Left renal cortex interstitium (tissue), 4 donors: ENCODE data around the gene WARS2. TPM values are rescaled to one million over a fixed set of nuclear protein-coding genes. Genes with fewer than 3 reads are reported as not detected.
"Not testable (repeated sequence)": the region's sequence is repeated elsewhere in the genome, so short reads cannot be mapped to it uniquely, and the experiment has no call there.

Experiments used
- DNase-seq, 4 donors: peaks; one replicate each; pipeline ENCODE4 v3.0.0-alpha.2; 2013; ENCODE audit warnings: low read depth in 4 of 4, low spot score in 2 of 4, missing footprints in 1 of 4
- polyA plus RNA-seq, 4 donors: library from polyadenylated mRNA; unstranded; fragments of 120-200 nt; gene quantifications; one replicate each; pipeline ENCODE4 v1.2.1, GENCODE V29; 2013; ENCODE audit not compliant: insufficient read length in 4 of 4

WARS2 gene
- polyA plus RNA-seq, 4 donors, result 18.0 to 24.8 (median 19.7) TPM

DNA sequence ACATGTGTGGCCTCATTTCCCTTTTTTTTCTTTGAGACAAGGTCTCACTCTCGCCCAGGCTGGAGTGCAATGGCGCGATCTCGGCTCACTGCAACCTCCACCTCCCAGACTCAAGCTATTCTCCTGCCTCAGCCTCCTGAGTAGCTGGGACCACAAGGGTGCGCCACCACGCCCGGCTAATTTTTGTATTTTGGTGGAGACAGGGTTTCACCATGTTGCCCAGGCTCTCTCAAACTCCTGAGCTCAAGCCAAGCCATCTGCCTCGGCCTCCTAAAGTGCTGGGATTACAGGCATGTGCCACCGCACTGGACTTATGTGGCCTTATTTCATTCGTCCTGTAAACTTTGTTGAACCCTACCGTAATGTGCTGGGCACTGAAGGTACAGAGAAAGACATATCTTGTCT is 569 bp upstream of the WARS2 start:
- no peak for DNase-seq

DNA sequence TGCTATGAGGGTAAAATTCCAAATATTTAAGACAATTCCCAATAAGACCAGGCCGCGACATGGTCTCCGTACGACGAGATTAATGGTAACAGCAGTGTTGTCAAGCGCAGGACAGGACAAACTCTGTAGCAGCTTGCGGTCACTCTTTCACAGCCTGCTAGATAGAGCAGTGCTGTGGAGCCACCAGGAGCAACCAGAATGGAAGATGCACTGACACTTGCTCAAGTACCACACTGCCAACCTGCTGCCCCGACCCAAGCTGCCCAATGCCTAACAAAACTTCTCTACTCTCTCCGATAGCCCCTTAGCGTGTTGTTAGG is 636 bp downstream of the WARS2 start:
- peak in 1 of 4 donors; percentile 58 for DNase-seq

GRCh38 chr1:119139403-119139802 is 1.1 kb downstream of the WARS2 start:
- no peak for DNase-seq

- DNase-seq, result no peak
These were observed 4.1 kb downstream of the WARS2 start for GRCh38 chr1:119136401-119136800.

GRCh38 chr1:119133987-119134386 is 6.5 kb downstream of the WARS2 start:
- no peak for DNase-seq

DNA sequence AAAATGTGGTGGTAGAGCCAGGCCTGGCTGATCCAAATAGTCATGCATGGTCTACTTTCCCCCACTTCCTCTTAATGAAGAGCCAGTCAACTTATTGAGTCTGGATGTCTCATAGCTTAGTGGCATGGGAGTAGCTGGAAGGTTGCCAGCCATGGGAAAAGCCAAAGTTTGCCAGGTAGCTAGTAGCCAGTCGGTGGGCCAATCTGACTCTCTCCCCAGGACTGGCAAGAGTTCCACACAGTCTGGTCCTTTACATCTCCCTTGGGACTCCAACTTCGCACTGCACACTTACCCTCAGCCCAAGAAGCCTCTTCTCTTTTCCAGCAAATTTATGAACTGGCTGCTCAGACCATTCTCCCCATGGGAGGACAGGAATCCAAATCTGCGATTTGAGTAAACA is 8.3 kb downstream of the WARS2 start:
- DNase-seq, result no peak

DNA sequence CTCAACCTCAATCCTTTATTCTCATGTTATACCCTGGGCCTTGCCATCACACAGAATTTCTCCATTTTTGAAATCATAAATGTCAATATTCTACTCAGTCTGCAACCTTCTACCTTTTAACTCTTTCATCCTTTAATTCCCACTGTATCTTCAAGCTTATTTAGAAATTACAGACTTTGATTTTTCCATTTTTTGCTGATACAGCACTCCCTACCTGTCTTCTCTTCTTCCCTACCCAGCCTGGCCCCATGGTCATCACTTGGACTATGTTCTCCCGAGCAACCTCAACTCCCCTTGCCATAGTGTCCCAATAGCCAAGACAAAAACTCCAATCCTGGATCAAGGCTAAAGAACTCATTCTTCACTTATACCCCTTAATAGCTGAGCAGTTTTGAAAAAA is 14.6 kb downstream of the WARS2 start:
- DNase-seq, result no peak

GRCh38 chr1:119124764-119125163 is 15.7 kb downstream of the WARS2 start:
- no peak for DNase-seq

DNA sequence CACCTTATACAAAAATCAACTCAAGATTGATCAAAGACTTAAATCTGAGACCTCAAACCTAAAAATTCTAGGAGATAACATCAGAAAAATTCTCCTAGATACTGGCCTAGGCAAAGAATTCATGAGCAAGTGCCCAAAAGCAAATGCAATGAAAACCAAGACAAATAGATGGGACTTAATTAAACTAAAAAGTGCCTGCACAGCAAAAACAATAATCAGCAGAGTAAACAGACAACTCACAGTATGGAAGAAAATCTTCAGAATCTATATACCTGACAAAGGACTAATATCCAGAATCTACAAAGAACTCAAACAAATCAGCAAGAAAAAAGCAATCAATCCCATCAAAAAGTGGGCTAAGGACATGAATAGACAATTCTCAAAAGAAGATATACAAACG is 18.6 kb downstream of the WARS2 start:
- DNase-seq, result not testable (repeated sequence)

DNA sequence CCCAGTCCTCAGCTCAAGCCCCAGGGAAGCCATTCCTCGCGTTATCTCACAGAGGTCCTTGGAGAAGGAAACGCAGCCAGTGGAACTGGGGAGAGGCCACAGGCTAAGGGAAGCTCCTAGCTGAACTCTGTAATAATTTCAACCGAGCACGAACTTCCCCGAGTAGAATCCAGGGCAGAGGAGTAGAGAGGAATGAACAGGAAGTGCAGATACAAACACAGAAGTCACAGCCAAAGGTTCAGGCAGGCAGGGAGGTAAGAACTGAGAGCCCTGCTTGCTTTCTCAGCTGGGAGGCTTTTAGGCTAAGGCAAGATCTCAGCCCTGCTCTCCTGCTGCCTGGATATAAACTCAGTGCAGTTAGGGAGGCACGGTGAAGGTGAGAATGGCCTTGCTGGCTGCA is 23.7 kb downstream of the WARS2 start:
- DNase-seq, result no peak

DNA sequence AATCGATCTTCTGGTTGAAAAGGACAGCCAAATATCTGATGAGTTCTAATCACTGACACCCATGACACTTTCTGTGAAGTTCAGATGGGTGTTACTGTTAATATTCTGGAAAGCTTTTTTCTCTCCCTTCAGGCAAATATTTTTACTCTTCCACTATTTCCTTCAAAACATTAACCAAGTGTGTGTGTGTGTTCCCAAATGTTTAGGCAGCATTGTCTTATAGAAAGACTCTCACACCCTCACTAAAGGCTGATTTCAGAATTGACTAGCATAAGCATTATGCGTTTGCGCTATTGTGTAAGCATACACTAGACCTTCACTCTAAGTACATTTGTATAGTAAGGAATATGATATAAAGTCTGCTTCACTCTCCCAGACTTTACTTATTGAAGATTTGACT is 24.7 kb downstream of the WARS2 start:
- no peak for DNase-seq

DNA sequence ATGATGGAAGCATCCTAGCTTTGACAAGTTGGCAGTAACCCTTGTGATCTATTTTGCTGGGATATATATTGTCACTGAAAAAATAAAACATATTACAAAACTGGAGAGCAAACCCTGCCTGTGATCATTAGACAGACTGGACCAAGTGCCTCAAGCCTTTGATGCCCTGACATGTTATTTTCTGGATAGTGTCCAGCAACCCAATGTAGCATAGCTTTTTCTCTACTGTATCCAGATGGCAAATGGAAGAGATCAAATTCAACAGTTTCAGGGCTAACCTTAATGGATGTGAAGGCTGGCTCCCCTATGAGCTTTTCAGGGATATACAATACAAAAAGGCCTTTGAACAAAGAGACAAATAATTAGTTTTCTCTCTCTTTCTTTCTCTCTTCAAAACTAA is 25.1 kb downstream of the WARS2 start:
- DNase-seq, result no peak

DNA sequence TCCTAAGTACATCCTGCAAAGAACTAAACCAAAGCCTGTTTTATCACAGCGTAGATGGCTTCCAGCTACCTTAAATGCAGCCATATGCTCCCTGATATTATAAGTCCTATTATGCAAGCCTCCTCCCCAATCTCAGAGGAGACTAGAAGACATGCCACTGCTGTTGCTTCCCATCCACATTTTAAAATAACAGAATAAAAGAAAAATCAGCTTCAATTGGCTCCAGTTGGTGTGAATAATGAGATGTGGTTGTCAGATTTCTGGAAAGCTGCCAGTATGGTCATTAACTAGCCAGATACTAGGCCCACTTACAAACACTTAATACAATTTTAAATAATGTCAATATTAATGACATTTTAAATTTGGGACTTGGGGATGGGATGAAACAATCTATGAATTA is 25.7 kb downstream of the WARS2 start:
- no peak for DNase-seq

DNA sequence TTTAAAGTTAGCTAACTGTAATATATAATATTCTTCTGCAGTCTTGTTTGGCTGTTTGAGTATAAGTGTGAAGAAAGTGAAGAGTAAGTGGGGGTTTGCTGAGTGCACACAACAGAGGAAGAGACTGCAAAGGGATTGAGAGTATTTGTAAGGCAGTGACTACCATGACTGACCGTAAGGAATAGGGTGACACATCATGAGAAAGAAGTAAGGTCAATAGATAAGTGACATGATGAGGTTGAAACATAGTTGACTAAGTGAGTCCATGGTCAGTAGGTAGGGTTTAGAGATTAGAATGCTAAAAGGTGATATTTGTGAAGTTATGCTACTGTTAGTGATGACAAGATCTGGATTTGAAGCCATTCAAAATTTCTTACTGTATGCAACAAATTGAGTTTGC is 27.7 kb downstream of the WARS2 start:
- no peak for DNase-seq

- DNase-seq, result no peak
These were observed 28.2 kb downstream of the WARS2 start for GRCh38 chr1:119112244-119112643.

DNA sequence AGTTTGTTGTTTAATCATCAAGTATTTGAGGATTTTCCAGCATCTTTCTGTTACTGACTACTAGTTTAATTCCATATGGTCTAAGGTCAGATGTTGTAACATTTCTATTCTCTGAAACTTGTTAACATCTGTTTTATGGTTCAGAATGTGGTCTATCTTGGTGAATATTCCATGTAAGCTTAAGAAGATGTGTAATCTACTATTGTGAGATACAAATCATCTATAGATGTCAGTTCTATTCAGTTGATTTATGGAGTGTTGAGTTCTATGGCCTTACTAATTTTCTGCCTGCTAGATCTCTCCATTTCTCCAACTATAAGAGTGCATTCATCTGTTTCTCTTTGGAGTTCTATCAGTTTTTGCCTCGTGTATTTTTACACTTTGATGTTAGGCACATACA is 31.5 kb downstream of the WARS2 start:
- DNase-seq, result no peak

DNA sequence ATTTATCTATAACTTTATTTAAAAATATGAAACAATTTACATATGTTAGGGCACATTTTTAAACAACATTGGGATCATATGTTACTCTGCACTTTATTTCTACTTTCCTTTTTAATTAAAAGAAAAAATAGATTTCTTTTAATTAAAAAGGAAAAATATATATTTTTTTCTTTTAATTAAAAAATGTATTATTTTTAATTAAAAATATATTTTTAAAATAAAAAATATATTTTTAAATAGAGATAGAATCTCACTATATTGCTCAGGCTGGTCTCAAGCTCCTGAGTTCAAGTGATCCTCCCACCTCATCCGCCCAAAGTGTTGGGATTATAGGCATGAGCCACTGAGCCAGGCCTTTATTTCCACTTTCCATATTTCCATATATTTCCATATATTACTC is 36.7 kb downstream of the WARS2 start:
- no peak for DNase-seq

DNA sequence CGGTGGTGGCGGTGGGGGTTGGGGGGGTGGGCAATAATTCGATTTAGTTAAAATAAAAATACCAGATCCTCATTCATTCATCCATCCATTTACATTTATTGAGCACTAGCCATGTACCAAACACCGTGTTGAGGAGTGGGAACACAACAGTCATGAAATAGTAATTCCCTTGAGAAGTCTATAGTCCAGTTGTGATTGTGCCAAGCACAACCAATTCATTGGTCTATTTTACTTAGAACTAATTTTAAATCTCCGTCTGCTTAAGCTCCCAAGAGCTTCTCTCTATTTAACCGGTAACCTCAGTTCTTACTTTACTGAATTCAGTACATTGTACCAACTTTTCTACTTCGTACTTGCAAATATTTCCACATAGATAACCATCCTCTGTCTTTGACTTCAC is 38.4 kb downstream of the WARS2 start:
- DNase-seq, result no peak

- no peak for DNase-seq
These were observed 38.9 kb downstream of the WARS2 start for GRCh38 chr1:119101563-119101962.

DNA sequence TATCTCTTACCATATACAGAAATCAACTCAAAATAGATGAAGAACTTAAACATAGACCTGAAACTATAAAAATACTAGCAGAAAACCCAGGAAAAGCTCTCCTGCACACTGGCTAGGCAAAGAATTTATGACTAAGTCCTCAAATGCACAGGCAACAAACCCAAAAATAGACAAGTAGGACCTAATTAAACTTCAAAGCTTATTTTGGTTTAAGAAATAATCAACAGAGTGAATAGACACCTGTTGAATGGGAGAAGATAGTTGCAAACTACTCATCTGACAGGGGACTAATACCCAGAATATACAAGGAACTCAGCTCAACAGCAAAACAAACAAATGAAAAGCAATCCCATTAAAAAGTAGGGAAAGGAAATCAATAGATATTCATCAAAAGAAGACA is 40.7 kb downstream of the WARS2 start:
- no peak for DNase-seq

DNA sequence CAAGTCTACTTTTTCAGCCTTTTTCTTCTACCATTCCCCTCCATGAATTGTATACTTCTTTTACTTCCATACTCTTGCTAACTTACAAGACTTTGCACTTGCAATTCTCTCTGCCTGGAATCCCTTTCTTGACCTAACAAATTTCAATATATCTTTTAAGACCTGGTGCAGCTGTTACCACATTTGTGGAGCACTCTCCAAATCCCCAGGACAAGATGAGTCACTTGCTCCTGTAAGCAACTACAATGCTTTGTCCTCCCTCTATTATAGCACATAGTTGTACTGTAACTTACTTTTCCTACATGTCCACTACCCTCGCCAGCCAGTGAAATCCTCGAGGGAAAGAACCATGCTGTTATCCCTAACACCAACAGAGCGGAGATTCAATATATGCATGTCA is 43.1 kb downstream of the WARS2 start:
- no peak for DNase-seq

DNA sequence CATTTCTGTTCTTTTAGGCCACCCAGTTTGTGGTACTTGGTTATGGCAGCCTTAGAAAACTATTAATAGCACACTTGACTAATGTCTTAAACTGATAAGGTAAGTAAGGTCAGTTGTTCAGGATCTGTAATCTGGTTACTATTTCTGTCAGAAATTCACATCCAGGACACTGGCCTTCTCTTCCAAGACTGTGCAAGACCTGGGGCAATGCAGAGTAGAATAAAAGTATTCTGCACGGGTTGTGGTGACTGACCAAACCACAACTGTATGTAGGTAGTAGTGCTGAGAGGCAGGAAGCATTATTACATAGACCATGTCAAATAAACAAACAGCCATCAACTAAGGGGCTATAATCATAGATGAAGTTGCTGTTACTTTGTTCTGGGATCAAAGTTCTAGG is 46.7 kb downstream of the WARS2 start:
- no peak for DNase-seq

GRCh38 chr1:119091618-119092017 is 48.8 kb downstream of the WARS2 start:
- peak in 1 of 4 donors; percentile 1 for DNase-seq

DNA sequence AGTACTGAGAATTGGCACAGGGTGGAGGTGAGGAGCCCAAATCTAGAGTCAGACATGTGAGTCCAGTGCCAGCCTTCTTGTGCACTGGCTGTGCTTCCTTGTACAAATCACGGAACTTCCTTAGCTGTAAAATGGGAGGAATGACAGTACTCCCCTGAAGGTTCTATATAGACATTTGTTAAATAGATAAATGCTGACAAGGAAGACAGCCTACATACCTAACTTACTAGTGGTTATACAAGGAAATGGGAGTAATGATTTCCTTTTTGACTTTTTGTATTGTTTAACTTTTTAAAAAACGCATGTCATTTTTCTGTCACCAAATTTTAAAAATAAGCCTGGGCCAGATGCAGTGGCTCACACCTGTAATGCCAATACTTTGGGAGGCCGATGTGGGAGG is 50.2 kb downstream of the WARS2 start:
- no peak for DNase-seq
